ENCODE results near the gene PCDHGA4.

- TF ChIP-seq POLR2AphosphoS5 (IDR thresholded peaks at IDR 0.05; ENCODE audit: low read depth, low read length) (no peak), TAF1 (IDR thresholded peaks at IDR 0.05; ENCODE audit: borderline replicate concordance, low read depth, low read length) (no peak), POLR2A (IDR thresholded peaks at IDR 0.05; ENCODE audit: low read depth, low read length) (no peak)
Observed at GRCh38 chr5:141374627-141375026, 19.8 kb downstream of the PCDHGA4 start.

All from GM12892 (cell line).